GM21737 (cell line): ENCODE data around the gene MYLK3.
"Not testable (repeated sequence)": the region's sequence is repeated elsewhere in the genome, so short reads cannot be mapped to it uniquely, and the experiment has no call there.

Experiments used
- ATAC-seq: cut with Tn5 transposase; IDR thresholded peaks from one replicate; pipeline ENCODE4 v1.9.1; 2021; ENCODE audit warnings: mild to moderate bottlenecking, moderate library complexity; ENCODE audit not compliant: unreplicated experiment

Gene MYLK3

DNA sequence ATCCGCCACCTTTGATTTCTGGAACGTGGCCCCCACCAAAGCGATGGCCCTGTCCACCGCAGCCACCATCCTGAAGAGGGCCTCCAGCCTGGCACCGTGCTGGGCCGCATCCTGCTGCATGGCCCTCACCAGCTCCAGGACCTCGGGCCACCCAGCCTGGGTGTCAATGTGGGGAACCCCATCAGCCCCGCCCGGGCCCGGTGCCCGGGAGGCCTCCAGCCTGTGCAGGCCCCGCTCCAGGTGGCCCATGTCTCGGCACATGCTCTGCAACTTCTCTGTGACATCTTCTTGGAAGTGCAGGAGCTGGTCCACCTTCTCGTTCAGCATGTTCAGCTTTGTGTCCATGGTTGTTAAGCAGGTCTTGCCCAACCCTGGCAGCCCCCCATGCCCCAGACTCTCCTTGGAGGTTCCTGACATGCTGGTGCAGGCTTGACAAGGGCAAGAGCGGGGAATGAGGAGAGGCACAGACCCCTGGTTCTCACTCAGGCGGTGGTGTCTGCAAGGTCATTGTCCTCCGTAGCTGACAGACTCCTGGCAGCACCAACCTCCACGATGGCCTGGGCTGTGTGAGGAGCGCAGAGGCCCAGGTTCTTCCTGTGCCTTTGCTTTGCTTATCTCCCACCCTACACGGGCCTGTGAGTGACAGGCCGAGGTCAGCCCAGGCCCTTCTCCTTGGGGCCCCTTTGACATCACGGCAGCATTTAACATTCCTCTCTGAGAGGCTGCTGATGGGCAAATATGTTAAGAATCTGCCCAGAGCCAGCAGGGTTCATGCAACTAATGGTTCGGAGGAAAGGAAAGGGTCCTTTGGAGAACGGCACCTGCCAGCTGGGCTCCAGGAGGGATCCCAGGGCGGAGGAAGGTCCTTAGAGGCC is at the start of gene MYLK3:
TSS of gene MYLK3 (minus strand) at position 568 of the 875 bp plus-strand sequence. CDS start at position 417, 151 bp downstream.
- no peak for ATAC-seq

DNA sequence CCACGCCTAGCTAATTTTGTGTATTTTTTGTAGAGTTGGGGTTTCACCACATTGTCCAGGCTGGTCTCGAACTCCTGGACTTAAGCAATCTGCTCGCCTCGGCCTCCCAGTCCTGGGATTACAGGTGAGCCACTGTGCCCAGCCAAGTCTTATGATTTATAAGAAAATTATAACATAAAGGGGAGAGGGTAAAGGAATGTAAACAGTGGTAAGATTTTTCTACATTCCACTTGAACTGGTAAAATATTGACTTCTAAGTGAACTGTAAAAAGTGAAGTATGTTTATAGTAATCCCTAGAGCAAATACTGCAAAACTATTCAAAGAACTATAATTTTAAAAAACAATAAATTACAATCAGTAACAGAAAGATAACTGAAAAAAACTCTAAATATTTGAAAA is 49.4 kb upstream of the MYLK3 start:
- no peak for ATAC-seq

DNA sequence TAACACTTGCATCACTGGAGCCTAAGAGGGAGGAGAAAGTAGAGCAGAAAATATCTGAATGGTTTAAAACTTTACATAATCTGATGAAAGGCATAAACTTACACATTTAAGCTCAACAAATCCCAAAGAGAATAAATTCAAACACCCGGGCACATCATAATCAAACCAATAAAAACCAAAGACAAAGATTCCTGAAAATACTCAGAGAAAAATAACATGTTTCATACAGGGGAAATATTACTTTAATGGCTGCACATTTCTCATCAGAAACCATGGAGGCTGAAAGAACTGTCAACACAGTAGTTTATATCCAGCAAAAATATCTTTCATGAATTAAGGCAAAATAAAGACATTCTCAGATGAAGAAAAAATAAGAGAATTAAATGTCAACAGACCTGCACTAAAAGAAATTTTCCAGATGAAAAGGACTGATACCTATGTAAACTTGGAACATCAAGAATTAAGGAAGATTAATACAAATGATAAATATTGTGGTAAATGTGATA is 48.7 kb upstream of the MYLK3 start:
- ATAC-seq: no peak

DNA sequence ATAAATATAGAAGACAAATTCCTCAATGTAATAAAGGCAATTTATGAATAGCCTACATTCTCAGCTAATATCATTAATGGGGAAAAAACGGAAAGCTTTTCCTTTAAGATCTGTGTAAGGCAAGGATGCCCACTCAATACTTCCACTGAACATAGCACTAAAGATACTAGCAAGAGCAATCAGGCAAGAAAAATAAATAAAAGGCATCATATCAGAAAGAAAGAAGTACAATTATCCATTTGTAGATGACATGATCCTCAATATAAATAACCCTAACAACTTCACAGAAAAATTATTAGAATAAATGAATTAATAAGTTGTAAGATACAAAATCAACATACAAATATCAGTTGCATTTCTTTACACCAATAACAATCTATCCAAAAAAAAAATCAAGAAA is 45.7 kb upstream of the MYLK3 start:
- ATAC-seq: no peak

DNA sequence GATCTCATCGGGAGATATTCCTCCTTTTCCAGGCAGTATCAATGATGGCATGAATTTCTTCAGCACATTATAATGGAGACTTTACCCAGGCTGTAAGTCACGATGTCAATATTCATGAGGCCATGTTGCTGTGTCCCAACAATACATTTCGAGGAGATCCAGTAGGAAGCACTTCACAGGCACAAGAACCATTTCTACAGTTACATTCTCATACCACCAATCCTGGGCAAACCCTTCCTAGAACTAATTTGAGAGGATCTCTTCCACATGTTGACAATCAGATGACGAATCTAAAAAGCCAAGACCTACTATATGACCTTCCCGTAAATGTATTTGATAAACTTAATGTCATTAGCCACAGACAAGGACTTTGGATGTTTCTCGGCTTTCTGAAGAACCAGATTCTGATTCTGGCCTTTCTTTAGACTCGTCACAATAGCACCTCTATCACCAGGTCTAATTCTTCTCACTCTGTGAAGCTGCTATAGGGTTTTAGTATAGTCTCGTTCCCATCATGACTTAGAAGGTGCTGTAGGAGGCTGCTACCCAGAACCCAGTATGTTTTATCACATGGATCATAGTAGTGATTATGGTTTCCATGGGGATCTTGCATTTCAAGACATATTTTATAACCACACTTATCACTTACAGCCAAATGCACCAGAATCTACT is 42.6 kb upstream of the MYLK3 start:
- ATAC-seq: no peak

DNA sequence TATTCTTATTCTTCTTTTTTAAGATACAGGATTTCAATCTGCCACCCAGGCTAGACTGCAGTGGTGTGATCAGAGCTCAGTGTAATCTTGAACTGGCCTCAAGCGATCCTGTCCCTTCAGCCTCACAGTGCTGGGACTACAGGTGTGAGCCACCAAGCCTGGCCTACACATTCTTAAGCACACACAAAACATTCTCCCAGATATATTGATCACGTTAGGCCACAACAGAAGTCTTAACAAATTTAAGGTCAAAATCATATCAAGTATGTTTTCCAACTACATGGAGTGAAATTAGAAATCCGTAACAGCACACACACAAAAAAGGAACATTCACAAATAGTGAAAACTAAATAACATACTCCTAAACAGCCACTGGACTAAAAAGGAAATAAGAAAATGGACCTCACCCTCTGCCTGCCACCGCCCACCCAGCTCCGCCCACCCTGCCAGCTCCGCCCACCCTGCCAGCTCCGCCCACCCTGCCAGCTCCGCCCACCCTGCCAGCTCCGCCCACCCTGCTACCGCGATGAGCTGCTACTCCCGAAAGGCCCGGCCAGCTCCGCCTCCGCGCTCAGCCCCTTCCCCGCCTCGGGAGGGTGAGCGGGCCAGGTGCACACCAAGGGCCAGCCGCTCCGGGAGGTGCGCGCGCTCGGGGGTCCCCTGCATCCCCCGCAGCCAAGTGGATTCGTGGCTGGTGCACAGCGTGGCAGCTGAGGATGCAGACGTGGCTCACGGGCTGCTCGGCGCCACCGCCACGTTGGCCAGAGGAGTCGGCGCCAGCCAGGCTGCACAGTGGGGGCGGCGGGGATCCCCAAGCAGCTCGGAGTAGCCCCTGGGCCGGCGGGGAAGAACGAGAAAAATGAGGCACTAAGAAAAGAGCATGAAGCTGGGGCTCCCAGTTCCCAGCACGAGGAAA is 41.6 kb upstream of the MYLK3 start:
- peak; percentile 77 for ATAC-seq

DNA sequence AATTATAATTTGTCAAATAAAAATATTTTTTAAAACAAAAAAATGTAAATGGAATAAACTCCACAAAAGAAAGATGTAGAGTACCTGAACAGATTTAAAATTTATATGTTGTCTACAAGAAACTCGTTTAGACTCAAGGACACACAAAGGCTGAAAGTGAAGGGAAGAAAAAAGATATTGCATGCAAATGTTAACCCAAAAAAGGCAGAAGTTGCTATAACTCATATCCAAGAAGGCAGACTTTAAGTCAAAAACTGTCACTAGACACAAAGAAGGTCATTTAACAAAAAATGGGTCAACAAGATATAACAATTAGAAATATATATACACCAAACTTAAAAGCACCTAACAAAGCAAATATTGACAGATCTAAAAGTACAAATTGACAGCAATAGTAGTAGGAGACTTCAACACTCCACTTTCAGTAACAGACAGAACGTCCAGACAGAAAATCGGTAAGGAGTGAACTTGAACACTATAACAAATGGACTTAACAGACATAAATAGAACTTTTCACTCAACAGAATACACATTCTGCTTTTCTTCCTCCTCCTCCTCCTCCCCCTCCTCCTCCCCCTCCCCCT is 40.8 kb upstream of the MYLK3 start:
- ATAC-seq: no peak

DNA sequence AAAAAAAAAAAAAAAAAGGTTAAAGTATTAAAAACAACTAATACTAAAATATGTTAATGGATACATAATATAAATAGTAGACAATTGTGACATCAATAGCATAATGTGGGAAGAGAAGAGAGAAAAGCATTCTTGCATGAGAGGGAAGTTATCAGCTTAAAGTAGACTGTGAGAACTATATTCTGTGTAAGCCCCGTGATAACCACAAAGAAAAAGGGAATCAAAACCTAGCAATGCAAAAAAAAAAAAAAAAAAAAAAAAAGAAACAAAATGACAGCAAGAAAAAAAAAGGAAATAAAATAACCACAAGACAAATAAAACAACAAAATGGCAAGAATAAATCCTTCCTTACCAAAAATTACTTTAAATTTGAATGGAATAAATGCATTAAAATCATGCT is 39.8 kb upstream of the MYLK3 start:
- no peak for ATAC-seq

DNA sequence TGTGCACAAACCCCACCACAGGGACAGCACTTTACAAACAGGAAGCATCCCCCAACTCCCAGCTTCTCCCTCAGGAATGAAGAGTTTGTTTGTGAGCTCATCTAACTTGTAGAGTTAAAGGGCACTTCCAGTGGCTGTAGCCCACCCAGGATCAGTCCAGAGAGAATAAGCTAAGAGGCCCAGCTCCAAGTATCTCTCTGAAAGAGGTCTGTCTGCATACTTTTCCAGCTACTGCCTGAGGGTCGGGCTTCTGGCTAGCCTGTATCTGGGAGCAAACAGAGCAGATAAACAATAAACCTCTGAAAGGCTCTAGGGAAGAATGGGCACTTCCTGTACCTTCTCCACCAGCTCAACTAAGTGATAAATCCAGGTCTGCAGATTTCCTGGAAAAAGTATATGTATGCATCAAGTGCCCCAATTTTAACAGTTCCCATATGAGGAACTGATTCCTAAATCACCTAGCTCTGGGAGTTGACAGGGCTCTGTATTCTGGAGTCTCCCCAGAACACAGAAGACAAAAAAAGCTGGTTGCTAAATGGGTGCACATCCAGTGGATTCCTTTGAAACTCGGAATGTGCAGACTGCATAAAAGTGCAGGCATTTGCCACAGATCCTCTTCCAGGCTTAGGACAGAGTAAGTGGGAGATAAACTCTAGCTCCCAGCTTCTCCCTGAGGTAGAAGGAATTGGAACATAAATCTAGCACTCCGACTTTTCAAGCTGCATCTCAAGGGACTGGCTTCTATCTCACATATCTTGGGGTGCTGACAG is 37.1 kb upstream of the MYLK3 start:
- no peak for ATAC-seq

DNA sequence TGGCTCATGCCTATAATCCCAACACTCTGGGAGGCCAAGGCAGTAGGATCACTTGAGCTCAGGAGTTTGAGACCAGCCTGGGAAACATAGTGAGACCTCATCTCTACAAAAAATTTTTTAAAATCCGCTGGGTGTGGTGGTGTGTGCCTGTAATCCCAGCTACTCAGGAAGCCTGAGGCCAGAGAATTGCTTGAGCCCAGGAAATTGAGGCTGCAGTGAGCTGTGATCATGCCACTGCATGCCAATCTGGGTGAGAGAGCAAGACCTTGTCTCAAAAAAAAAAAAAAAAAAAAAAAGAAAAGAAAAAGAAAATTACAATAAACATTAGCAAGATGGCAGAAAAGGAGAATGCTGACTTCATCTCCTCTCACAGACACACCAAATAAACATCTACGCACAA is 36.4 kb upstream of the MYLK3 start:
- not testable (repeated sequence) for ATAC-seq

DNA sequence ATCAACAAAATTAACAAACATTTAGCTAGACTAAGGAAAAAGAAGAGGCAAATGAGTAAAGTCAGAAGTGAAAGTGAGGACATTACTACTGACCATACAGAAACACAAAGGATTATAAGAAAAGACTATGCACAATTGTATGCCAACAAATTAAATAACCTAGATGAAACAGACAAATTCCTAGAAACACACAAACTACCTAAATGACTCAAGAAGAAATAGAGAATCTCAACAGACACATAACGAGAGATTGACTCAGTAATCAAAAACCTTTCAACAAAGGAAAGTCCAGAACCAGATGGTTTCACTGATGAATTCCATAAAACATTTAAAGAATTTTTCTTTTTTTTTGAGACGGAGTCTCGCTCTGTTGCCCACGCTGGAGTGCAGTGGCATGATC is 35.7 kb upstream of the MYLK3 start:
- ATAC-seq: no peak

DNA sequence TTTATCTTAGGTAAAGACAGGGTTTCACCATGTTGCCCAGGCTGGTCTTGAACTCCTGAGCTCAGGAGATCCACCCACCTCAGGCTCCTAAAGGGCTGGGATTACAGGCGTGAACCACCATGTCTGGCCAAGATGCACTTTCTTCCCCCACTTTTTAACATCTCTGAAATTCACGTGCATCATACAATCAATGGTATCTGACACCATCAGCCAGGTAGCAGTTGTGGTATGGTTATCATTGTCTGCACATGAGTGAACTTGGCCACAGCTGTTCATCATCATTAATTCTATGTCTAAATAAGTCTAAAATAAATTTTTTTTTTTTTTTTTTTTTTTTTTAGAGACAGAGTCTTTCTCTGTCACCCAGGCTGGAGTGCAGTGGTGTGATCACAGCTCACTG is 34.2 kb upstream of the MYLK3 start:
- no peak for ATAC-seq

DNA sequence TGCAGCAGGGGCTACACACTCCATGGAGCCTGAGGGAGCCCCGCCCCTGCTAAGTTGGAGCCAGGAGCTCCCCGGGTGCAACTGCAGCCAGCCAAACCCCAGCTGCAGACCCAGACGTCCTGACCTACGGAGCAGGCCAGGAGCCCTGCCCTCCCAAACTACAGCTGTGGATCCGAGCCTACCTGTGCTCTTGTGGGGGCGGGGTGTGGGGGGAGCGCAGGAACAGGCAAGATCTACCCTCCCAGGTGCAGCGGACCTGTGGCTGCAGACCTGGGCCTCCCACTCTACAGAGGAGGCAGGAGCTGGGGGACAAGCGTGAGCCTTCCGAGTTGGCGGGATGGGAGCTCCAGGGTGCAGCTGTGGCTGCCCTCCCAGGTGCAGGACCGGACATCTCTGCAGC is 29.7 kb upstream of the MYLK3 start:
- no peak for ATAC-seq

DNA sequence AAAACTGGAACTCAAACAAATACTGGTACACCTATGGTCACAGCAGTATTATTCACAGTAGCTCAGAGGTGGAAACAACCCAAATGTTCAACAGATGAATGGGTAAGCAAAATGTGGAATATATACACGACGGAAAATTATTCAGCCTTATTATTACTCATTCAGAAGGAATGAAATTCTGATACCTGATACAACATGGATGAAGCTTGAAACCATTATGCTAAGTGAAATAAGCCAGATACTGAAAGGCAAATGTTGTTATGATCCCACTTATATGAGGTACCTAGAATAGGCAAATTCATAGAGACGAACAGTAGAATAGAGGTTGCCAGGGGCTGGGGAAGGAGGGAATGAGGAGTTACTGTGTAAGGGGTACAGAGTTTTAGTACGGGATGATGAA is 27.1 kb upstream of the MYLK3 start:
- ATAC-seq: no peak

DNA sequence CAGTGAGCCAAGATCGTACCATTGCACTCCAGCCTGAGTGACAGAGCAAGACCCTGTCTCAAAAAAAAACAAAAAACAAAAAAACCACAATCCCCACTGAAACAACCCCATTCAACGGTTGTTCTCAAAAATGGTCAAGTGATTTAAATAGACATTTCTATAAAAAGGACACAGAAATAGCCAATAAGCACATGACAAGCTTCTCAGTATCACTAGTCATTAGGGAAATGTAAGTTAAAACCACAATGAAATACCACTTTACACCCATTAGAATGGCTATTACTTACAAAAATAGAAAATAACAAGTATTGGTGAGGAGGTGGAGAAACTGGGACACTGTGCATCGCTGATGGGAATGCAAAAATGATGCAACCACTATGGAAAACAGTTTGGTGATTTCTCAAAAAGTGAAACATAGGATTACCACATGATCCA is 26.6 kb upstream of the MYLK3 start:
- ATAC-seq: no peak

DNA sequence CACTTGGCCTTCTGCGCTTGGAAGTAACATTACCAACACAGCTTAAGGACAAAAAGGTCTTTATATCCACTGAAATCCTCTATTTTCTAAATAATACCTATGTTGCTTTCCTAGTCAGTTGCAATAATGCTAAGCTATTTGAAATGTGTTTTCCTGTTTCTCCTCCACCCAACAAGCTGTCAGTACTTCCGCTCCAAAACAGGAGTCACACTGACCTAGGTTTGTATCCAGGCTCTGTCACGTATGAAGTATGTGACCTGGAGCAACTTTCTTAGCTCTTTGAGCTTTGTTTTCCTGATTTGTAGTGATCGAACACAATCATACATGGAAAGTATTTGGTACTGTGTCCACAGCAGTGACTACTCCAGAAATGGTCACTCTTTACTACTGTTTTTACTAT is 24.3 kb upstream of the MYLK3 start:
- ATAC-seq: no peak

DNA sequence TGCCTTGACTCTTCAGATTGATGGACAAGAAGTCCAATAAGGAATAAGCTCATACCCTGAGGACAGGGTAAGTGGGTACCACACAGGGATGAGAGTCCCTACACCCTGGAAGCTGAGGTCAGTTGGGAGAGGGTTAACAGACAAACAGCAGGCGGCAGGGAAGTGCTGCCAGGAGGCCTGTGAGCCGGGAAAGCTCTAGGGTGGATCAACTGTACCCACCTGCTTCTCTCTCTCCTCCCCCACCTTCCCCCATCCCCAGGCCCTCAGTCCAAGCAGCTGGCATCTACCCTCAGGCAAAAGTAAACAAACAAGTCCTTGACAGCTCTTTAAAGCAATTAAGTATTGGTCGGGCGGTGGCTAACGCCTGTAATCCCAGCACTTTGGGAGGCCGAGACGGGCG is 20.7 kb upstream of the MYLK3 start:
- no peak for ATAC-seq

DNA sequence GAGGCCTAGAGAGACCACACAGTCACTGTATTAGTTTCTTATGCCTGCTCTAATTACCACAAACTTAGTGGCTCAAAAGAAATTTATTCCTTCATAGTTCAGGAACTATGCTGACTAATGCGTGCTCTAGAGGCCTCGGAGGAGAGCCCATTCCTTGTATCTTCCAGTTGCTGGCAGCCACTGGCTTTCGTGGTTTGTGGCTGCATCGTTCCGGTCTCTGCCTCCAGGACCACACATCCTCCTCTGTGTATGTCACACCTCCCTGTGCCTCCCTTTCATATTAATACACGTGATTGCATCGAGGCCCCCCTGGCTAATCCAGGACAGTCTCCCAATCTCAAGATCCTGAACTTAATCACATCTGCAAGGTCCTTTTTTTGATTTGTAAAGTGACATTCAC is 16.9 kb upstream of the MYLK3 start:
- no peak for ATAC-seq

DNA sequence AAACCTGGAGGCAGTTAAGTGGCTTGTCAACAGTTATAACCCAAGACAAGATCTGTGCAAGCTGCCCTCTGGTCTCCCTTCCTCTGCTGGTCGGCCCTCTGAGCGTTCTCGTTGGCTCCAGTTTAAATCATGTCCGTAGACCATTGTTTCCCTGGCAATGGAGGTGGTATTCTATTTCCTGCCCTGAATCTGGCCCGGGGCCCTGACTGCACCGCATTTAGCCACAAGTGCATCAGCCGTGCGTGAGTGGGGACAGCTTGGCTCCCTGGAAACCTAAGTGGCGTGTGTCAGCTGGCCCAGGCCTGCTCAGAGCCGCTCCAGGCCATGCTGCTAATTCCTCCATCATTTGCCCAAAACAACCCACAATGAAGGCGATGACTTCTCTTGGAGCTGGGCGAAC is 15.0 kb upstream of the MYLK3 start:
- ATAC-seq: no peak

DNA sequence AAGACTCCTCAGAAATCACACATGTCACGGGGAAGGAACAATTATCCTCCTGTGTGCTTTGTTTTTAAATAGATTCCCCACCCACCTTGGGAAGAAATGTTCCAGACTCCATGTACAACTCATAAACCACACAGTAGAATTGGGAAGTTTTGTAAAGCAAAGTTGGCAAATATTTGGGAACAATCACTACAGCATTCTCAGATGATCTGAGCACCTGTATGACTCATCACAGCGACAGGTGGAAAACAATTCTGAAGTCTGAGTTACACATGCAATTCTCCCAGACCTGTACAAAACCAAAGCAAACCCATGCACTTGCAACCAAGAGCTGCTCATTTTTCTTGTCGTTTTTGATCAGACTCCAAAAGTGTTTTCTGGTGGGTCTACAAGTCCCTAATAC is 14.4 kb upstream of the MYLK3 start:
- ATAC-seq: no peak
